ENCODE measurements around the gene GSTM5.
"Not testable (repeated sequence)": the region's sequence is repeated elsewhere in the genome, so short reads cannot be mapped to it uniquely, and the experiment has no call there.

The GSTM5 gene
- long read RNA-seq, result 0 reads

DNA sequence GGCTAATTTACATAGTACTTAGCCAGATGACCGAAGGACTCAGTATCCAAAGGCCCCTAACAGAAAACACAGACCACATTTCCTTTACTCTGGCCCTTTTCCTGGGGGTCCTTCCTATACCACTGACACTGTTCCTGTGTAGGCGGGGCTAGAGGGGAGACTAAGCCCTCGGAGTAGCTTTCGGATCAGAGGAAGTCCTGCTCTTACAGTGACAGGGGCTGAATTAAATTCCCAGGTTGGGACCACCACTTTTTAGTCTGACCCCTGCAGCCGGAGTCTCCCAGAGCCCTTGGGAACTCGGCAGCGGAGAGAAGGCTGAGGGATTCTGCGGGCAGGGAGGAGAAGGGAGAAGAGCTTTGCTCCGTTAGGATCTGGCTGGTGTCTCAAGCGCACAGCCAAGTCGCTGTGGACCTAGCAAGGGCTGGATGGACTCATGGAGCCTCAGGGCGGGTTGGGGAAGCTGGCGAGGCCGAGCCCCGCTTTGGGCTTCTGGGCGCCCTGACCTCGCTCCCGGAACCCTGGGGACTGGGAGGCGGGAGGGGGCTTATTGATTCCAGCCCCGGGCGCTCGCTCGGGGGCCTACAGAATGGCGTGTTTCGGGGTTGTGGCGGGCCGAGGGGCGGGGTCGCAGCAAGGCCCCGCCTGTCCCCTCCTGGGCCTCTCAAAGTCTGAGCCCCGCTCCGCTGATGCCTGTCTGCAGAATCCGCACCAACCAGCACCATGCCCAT lies at the start of gene GSTM5:
GSTM5 (plus strand) TSS at position 659 of the 728 bp plus-strand sequence; CDS start at position 721, 62 bp downstream.
- DNase-seq (ENCODE audit: low read depth in 1 of 2, low spot score in 1 of 2); H3K27me3 ChIP-seq (ENCODE audit: insufficient read depth, poor library complexity, severe bottlenecking); H3K27ac ChIP-seq (replicated peaks); H3K4me3 ChIP-seq (replicated peaks; ENCODE audit: insufficient read depth, low read length): not testable (repeated sequence)

- Histone ChIP-seq H3K4me3 (replicated peaks; ENCODE audit: insufficient read depth, low read length) (no peak overlapping the region), H3K27me3 (ENCODE audit: insufficient read depth, poor library complexity, severe bottlenecking) (no peaks in the 10 kb centered on the region), H3K27ac (replicated peaks) (no peak overlapping the region)
- TF ChIP-seq POLR2AphosphoS5 (IDR thresholded peaks at IDR 0.05; ENCODE audit: low read depth), result no peak
- no peak for TF ChIP-seq CTCF (IDR thresholded peaks at IDR 0.05; ENCODE audit: insufficient read depth, low read length)
- no peak for TF ChIP-seq GABPA (IDR thresholded peaks at IDR 0.05; ENCODE audit: low read depth)
- TF ChIP-seq SPI1 (IDR thresholded peaks at IDR 0.05; ENCODE audit: borderline replicate concordance, low read depth), result no peak
- TF ChIP-seq, protein P1, sequence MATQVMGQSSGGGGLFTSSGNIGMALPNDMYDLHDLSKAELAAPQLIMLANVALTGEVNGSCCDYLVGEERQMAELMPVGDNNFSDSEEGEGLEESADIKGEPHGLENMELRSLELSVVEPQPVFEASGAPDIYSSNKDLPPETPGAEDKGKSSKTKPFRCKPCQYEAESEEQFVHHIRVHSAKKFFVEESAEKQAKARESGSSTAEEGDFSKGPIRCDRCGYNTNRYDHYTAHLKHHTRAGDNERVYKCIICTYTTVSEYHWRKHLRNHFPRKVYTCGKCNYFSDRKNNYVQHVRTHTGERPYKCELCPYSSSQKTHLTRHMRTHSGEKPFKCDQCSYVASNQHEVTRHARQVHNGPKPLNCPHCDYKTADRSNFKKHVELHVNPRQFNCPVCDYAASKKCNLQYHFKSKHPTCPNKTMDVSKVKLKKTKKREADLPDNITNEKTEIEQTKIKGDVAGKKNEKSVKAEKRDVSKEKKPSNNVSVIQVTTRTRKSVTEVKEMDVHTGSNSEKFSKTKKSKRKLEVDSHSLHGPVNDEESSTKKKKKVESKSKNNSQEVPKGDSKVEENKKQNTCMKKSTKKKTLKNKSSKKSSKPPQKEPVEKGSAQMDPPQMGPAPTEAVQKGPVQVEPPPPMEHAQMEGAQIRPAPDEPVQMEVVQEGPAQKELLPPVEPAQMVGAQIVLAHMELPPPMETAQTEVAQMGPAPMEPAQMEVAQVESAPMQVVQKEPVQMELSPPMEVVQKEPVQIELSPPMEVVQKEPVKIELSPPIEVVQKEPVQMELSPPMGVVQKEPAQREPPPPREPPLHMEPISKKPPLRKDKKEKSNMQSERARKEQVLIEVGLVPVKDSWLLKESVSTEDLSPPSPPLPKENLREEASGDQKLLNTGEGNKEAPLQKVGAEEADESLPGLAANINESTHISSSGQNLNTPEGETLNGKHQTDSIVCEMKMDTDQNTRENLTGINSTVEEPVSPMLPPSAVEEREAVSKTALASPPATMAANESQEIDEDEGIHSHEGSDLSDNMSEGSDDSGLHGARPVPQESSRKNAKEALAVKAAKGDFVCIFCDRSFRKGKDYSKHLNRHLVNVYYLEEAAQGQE (IDR thresholded peaks at IDR 0.05; ENCODE audit: insufficient replicate concordance, low read depth), result no peak
- DNase-seq (ENCODE audit: low read depth in 1 of 2, low spot score in 1 of 2), result no peak
These were observed 47.4 kb upstream of the GSTM5 start for GRCh38 chr1:109664671-109665070.

DNA sequence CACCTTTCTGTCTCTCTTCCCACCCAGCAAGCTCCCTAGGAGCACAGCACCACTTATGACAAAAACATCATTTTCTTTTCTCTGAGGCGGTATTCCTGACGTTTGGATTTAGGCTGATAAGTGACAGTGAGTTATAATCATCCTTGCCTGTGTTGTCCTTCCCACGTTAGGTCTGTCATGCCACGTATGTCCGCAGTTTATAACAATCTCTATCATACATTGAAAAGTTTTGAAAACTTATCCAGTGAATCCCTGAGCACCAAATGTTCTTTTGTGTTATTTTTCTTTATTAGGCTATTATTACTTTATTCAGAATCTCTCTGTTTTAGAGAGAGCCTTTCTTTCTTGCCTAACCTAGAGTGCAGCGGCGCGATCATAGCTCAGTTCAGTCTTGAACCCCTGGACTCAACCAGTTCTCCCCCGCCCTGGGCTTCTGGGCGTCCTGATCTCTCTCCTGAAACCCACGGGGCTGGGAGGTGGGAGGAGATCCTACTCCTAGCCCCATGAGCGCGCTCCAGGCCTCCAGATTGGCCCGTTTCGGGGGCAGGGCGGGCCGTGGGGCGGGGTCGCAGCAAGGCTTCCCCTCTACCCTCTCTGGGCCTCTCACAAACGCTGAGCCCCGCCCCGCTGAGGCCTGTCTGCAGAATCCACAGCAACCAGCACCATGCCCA lies 44.5 kb upstream of the GSTM5 start, which contains the start of gene GSTM2:
GSTM2 (plus strand) TSS at position 606 of the 671 bp plus-strand sequence; CDS start at position 665, 59 bp downstream.
- TF ChIP-seq POLR2AphosphoS5 (IDR thresholded peaks at IDR 0.05; ENCODE audit: low read depth), result no peak
- Histone ChIP-seq H3K4me3 (replicated peaks; ENCODE audit: insufficient read depth, low read length) (no peak within 1 kb of the TSS), H3K27ac (replicated peaks) (no peak within 1 kb of the TSS), H3K27me3 (ENCODE audit: insufficient read depth, poor library complexity, severe bottlenecking) (peaks cover 2% of the 10 kb centered on the region)
- DNase-seq (ENCODE audit: low read depth in 1 of 2, low spot score in 1 of 2), result no peak

GRCh38 chr1:109668123-109668775 lies 43.8 kb upstream of the GSTM5 start:
- TF ChIP-seq SPI1 (IDR thresholded peaks at IDR 0.05; ENCODE audit: borderline replicate concordance, low read depth) (no peak), POLR2AphosphoS5 (IDR thresholded peaks at IDR 0.05; ENCODE audit: low read depth) (no peak), CTCF (IDR thresholded peaks at IDR 0.05; ENCODE audit: insufficient read depth, low read length) (no peak), GABPA (IDR thresholded peaks at IDR 0.05; ENCODE audit: low read depth) (no peak)
- TF ChIP-seq, protein P1 (IDR thresholded peaks at IDR 0.05; ENCODE audit: insufficient replicate concordance, low read depth), result no peak
- Histone ChIP-seq H3K27ac (replicated peaks) (no peak overlapping the region), H3K27me3 (ENCODE audit: insufficient read depth, poor library complexity, severe bottlenecking) (peaks cover 2% of the 10 kb centered on the region), H3K4me3 (replicated peaks; ENCODE audit: insufficient read depth, low read length) (no peak overlapping the region)
- DNase-seq (ENCODE audit: low read depth in 1 of 2, low spot score in 1 of 2), result no peak
